ENCODE data around the gene PDPR. TPM values are rescaled to one million over a fixed set of nuclear protein-coding genes. Genes with fewer than 3 reads are reported as not detected.
"Not testable (repeated sequence)": the region's sequence is repeated elsewhere in the genome, so short reads cannot be mapped to it uniquely, and the experiment has no call there.

Gene PDPR
- total RNA-seq, 3 donors from 2014 or later (not counting 1 experiment from before 2014, with no cell fraction given), result 50.0 to 73.9 (median 52.0) TPM

DNA sequence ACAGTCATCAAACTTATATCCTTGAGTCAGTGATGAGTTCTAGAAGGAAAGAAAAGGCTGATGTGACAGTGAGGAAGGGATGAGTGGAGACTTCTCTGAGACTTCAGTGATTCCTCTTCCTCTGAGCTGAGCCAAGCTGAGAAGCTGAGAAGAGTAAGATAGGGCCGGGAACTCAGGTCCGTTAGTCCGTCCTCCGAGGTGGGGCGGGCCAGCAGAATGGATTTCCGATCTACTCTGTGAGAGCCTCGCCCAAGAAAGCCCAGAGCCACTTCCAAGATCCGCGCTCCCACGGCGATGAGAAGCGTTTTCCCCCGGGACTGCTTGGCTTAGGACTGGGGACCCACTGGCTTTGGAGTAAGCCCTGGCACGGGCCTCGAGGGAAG is 542 bp upstream of the PDPR start:
- 0% methylated on average over 2 of the region's 15 CpGs for WGBS (ENCODE audit: insufficient coverage)
- peak overlapping the region; percentile 80 to 90 for H3K27ac Mint-ChIP-seq
- H3K36me3 Mint-ChIP-seq; H3K27me3 ChIP-seq (ENCODE audit: control insufficient read depth, insufficient read depth, low read length); H3K9me3 ChIP-seq (ENCODE audit: control insufficient read depth, insufficient read depth, low read length); DNase-seq; H3K36me3 ChIP-seq (ENCODE audit: control insufficient read depth, insufficient read depth, low read length); H3K9me3 Mint-ChIP-seq; intact Hi-C loops (cut with micrococcal nuclease); H3K27me3 Mint-ChIP-seq (ENCODE audit: low read depth in 2 of 2): not testable (repeated sequence)
- Histone ChIP-seq H3K4me3 (ENCODE audit: low read length) (peak overlapping the region; percentile 71), H3K4me1 (ENCODE audit: control insufficient read depth, insufficient read depth, low read length) (peaks cover 13% of the 10 kb centered on the region), H3K27ac (ENCODE audit: low read length) (peak overlapping the region; percentile 72)
- ATAC-seq, result peak; percentile 5 to 13 (median 8)
- H3K4me3 Mint-ChIP-seq, result peak overlapping the region; percentile 89
- peaks cover 13 to 15% of the 10 kb centered on the region in 2 donors for H3K4me1 Mint-ChIP-seq

GRCh38 chr16:70118354-70118753 is 4.2 kb downstream of the PDPR start:
- peaks cover 14% of the 10 kb centered on the region for H3K36me3 ChIP-seq (ENCODE audit: control insufficient read depth, insufficient read depth, low read length)
- H3K27me3 ChIP-seq (ENCODE audit: control insufficient read depth, insufficient read depth, low read length); H3K4me3 ChIP-seq (ENCODE audit: low read length); DNase-seq; H3K27me3 Mint-ChIP-seq (ENCODE audit: low read depth in 2 of 2); H3K9me3 ChIP-seq (ENCODE audit: control insufficient read depth, insufficient read depth, low read length); ATAC-seq; H3K27ac ChIP-seq (ENCODE audit: low read length); H3K4me1 ChIP-seq (ENCODE audit: control insufficient read depth, insufficient read depth, low read length); H3K4me3 Mint-ChIP-seq; H3K36me3 Mint-ChIP-seq; H3K9me3 Mint-ChIP-seq; intact Hi-C loops (cut with micrococcal nuclease): not testable (repeated sequence)
- 94% methylated on average over 5 of the region's 6 CpGs for WGBS (ENCODE audit: insufficient coverage)
- Mint-ChIP-seq H3K4me1 (peaks cover 15 to 17% of the 10 kb centered on the region in 2 donors), H3K27ac (peak overlapping the region; percentile 17 to 22)

- no CpG with 5 or more reads among the region's 3 CpGs for WGBS (ENCODE audit: insufficient coverage)
- H3K9me3 ChIP-seq (ENCODE audit: control insufficient read depth, insufficient read depth, low read length); H3K36me3 Mint-ChIP-seq; H3K27me3 Mint-ChIP-seq (ENCODE audit: low read depth in 2 of 2); ATAC-seq; DNase-seq; H3K27ac ChIP-seq (ENCODE audit: low read length); H3K27me3 ChIP-seq (ENCODE audit: control insufficient read depth, insufficient read depth, low read length); intact Hi-C loops (cut with micrococcal nuclease); H3K4me3 Mint-ChIP-seq; H3K4me1 ChIP-seq (ENCODE audit: control insufficient read depth, insufficient read depth, low read length); H3K9me3 Mint-ChIP-seq; H3K4me3 ChIP-seq (ENCODE audit: low read length): not testable (repeated sequence)
- Mint-ChIP-seq H3K4me1 (peaks cover 15 to 17% of the 10 kb centered on the region in 2 donors), H3K27ac (peak overlapping the region; percentile 17 to 22)
- peaks cover 18% of the 10 kb centered on the region for H3K36me3 ChIP-seq (ENCODE audit: control insufficient read depth, insufficient read depth, low read length)
Measured at GRCh38 chr16:70118776-70119175, 4.6 kb downstream of the PDPR start.

DNA sequence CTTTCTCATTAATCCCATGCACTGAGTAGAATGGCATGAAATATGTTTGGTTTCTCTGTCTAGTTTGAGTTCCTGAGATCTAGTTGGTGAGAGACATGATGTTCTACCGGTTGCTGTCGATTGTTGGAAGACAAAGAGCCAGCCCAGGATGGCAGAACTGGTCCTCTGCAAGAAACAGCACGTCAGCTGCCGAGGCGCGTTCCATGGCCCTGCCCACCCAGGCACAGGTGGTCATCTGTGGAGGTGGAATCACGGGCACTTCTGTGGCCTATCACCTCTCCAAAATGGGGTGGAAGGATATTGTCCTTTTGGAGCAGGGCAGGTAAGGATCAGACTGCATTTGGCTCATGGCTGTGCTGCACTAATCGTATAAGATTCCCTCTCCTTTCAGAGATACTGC is 6.3 kb downstream of the PDPR start:
- H3K9me3 Mint-ChIP-seq; H3K9me3 ChIP-seq (ENCODE audit: control insufficient read depth, insufficient read depth, low read length); DNase-seq; intact Hi-C loops (cut with micrococcal nuclease); H3K4me1 ChIP-seq (ENCODE audit: control insufficient read depth, insufficient read depth, low read length); H3K4me3 ChIP-seq (ENCODE audit: low read length); H3K36me3 Mint-ChIP-seq; H3K4me3 Mint-ChIP-seq; H3K27ac ChIP-seq (ENCODE audit: low read length); H3K27ac Mint-ChIP-seq; H3K27me3 ChIP-seq (ENCODE audit: control insufficient read depth, insufficient read depth, low read length); ATAC-seq; H3K27me3 Mint-ChIP-seq (ENCODE audit: low read depth in 2 of 2): not testable (repeated sequence)
- H3K4me1 Mint-ChIP-seq, result peaks cover 15 to 17% of the 10 kb centered on the region in 2 donors
- H3K36me3 ChIP-seq (ENCODE audit: control insufficient read depth, insufficient read depth, low read length), result peaks cover 25% of the 10 kb centered on the region
- 95% methylated on average over 7 of the region's 8 CpGs for WGBS (ENCODE audit: insufficient coverage)

GRCh38 chr16:70123822-70124221 is 9.7 kb downstream of the PDPR start:
- H3K4me1 Mint-ChIP-seq; H3K27me3 Mint-ChIP-seq (ENCODE audit: low read depth in 2 of 2); H3K9me3 Mint-ChIP-seq; ATAC-seq; H3K9me3 ChIP-seq (ENCODE audit: control insufficient read depth, insufficient read depth, low read length); H3K4me3 Mint-ChIP-seq; H3K4me3 ChIP-seq (ENCODE audit: low read length); H3K27me3 ChIP-seq (ENCODE audit: control insufficient read depth, insufficient read depth, low read length); DNase-seq; H3K4me1 ChIP-seq (ENCODE audit: control insufficient read depth, insufficient read depth, low read length); H3K27ac ChIP-seq (ENCODE audit: low read length); H3K27ac Mint-ChIP-seq; intact Hi-C loops (cut with micrococcal nuclease): not testable (repeated sequence)
- peaks cover 14% of the 10 kb centered on the region for H3K36me3 Mint-ChIP-seq
- H3K36me3 ChIP-seq (ENCODE audit: control insufficient read depth, insufficient read depth, low read length), result peaks cover 42% of the 10 kb centered on the region
- 92% methylated on average over 14 of the region's 14 CpGs for WGBS (ENCODE audit: insufficient coverage)

GRCh38 chr16:70126226-70126625 is 12.1 kb downstream of the PDPR start:
- peaks cover 22% of the 10 kb centered on the region for H3K36me3 Mint-ChIP-seq
- ATAC-seq; H3K9me3 ChIP-seq (ENCODE audit: control insufficient read depth, insufficient read depth, low read length); H3K27ac ChIP-seq (ENCODE audit: low read length); H3K27ac Mint-ChIP-seq; DNase-seq; H3K4me3 ChIP-seq (ENCODE audit: low read length); intact Hi-C loops (cut with micrococcal nuclease); H3K27me3 ChIP-seq (ENCODE audit: control insufficient read depth, insufficient read depth, low read length); H3K4me1 ChIP-seq (ENCODE audit: control insufficient read depth, insufficient read depth, low read length); H3K27me3 Mint-ChIP-seq (ENCODE audit: low read depth in 2 of 2); H3K4me1 Mint-ChIP-seq; H3K4me3 Mint-ChIP-seq; H3K9me3 Mint-ChIP-seq: not testable (repeated sequence)
- WGBS (ENCODE audit: insufficient coverage), result 95% methylated on average over 11 of the region's 11 CpGs
- peaks cover 59% of the 10 kb centered on the region for H3K36me3 ChIP-seq (ENCODE audit: control insufficient read depth, insufficient read depth, low read length)

- peaks cover 19% of the 10 kb centered on the region for H3K36me3 Mint-ChIP-seq
- H3K27me3 Mint-ChIP-seq (ENCODE audit: low read depth in 2 of 2), result not testable (repeated sequence)
Measured at GRCh38 chr16:70127706-70128105, 13.6 kb downstream of the PDPR start.

DNA sequence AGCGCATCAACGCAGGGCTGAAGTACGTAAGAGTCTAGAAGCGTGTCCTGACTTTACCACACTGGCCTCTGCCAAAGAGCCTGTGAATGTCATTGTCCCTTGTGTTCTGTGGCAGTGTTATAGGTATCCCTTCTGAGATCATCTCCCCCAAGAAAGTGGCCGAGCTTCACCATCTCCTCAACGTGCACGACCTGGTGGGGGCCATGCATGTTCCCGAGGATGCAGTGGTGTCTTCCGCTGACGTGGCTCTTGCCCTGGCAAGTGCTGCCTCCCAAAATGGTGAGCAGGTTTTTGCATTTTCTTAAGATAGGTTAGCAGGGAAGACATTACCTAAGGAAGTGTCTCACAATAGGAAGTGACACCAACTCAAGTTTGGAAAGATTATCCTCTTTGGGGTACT is 14.7 kb downstream of the PDPR start:
- H3K27me3 ChIP-seq (ENCODE audit: control insufficient read depth, insufficient read depth, low read length); intact Hi-C loops (cut with micrococcal nuclease); H3K4me1 ChIP-seq (ENCODE audit: control insufficient read depth, insufficient read depth, low read length); H3K27ac ChIP-seq (ENCODE audit: low read length); H3K9me3 Mint-ChIP-seq; H3K9me3 ChIP-seq (ENCODE audit: control insufficient read depth, insufficient read depth, low read length); H3K4me1 Mint-ChIP-seq; H3K27me3 Mint-ChIP-seq (ENCODE audit: low read depth in 2 of 2); H3K4me3 ChIP-seq (ENCODE audit: low read length); H3K27ac Mint-ChIP-seq; H3K4me3 Mint-ChIP-seq; DNase-seq: not testable (repeated sequence)
- H3K36me3 Mint-ChIP-seq, result peaks cover 19% of the 10 kb centered on the region
- ATAC-seq, result peak in 1 of 3 donors; percentile 3
- 100% methylated on average over 4 of the region's 10 CpGs for whole genome bisulfite sequencing (ENCODE audit: insufficient coverage)
- H3K36me3 ChIP-seq (ENCODE audit: control insufficient read depth, insufficient read depth, low read length), result peaks cover 60% of the 10 kb centered on the region

More at GRCh38 chr16:70127706-70128105, 13.6 kb downstream of the PDPR start:
- H3K4me3 Mint-ChIP-seq; H3K27me3 ChIP-seq (ENCODE audit: control insufficient read depth, insufficient read depth, low read length); H3K4me1 Mint-ChIP-seq; H3K9me3 Mint-ChIP-seq; DNase-seq; ATAC-seq; H3K4me1 ChIP-seq (ENCODE audit: control insufficient read depth, insufficient read depth, low read length); H3K27ac Mint-ChIP-seq; intact Hi-C loops (cut with micrococcal nuclease); H3K4me3 ChIP-seq (ENCODE audit: low read length); H3K9me3 ChIP-seq (ENCODE audit: control insufficient read depth, insufficient read depth, low read length); H3K27ac ChIP-seq (ENCODE audit: low read length): not testable (repeated sequence)
- 92% methylated on average over 4 of the region's 5 CpGs for WGBS (ENCODE audit: insufficient coverage)
- peaks cover 61% of the 10 kb centered on the region for H3K36me3 ChIP-seq (ENCODE audit: control insufficient read depth, insufficient read depth, low read length)
